Diencephalon (tissue), 1 donor: ENCODE results near the gene GNB1. TPM values are rescaled to one million over a fixed set of nuclear protein-coding genes. Genes with fewer than 3 reads are reported as not detected.

ENCODE experiments used
- total RNA-seq: library from RNA; depleted of rRNA; stranded (reverse); fragments of >200 nt; gene quantifications from one replicate; pipeline ENCODE4 v1.2.3, GENCODE V29; 2014

GNB1 gene
- 283 TPM for total RNA-seq

GRCh38 chr1:1890506-1891348, at the start of gene GNB1:
TSS of gene GNB1 (minus strand) at chr1:1891087. CDS start at chr1:1825453, 65,634 bp downstream.

GRCh38 chr1:1918901-1919303, 28.0 kb upstream of the GNB1 start, which contains the start of gene TMEM52:
TSS of gene TMEM52 (minus strand) at chr1:1919279. CDS start at chr1:1919265, 14 bp downstream.

GRCh38 chr1:1914971-1915692, 24.2 kb upstream of the GNB1 start, which contains the start of gene CALML6:
TSS of gene CALML6 (plus strand) at chr1:1915260. CDS start at chr1:1915281, 21 bp downstream.

GRCh38 chr1:1777950-1778662, 112.8 kb downstream of the GNB1 start, which contains the start of gene NADK:
TSS of gene NADK (minus strand) at chr1:1778470. CDS start at chr1:1765406, 13,064 bp downstream.

Other genes with a start within 250 kb of the GNB1 start
- 10.8 TPM for gene CDK11B, start 232.1 kb downstream of the GNB1 start, total RNA-seq
- gene SLC35E2B, start 198.3 kb downstream of the GNB1 start, total RNA-seq = 65.7 TPM
- gene CDK11A, start 166.7 kb downstream of the GNB1 start, total RNA-seq = 20.1 TPM
- 29.1 TPM for gene NADK, start 112.6 kb downstream of the GNB1 start, total RNA-seq
- not detected for gene CALML6, start 24.2 kb upstream of the GNB1 start, total RNA-seq
- 5.8 TPM for gene TMEM52, start 28.2 kb upstream of the GNB1 start, total RNA-seq
- gene CFAP74, start 112.7 kb upstream of the GNB1 start, total RNA-seq = 1.8 TPM
- 1.2 TPM for gene GABRD, start 128.3 kb upstream of the GNB1 start, total RNA-seq
- 77.3 TPM for gene PRKCZ, start 159.3 kb upstream of the GNB1 start, total RNA-seq